Left renal pelvis (tissue), 4 donors: ENCODE data around the gene MEGF11. TPM values are rescaled to one million over a fixed set of nuclear protein-coding genes. Genes with fewer than 3 reads are reported as not detected.

ENCODE experiments used
- DNase-seq, 4 donors: peaks; one replicate each; pipeline ENCODE4 v3.0.0-alpha.2; 2013; ENCODE audit warnings: low read depth in 4 of 4, low spot score in 3 of 4
- polyA plus RNA-seq, 4 donors: library from polyadenylated mRNA; unstranded; fragments of 120-200 nt; gene quantifications; one replicate each; pipeline ENCODE4 v1.2.1, GENCODE V29; 2013; ENCODE audit not compliant: insufficient read length in 4 of 4

Gene MEGF11
- polyA plus RNA-seq, 4 donors = 0.44 to 3.1 (median 2.2) TPM

DNA sequence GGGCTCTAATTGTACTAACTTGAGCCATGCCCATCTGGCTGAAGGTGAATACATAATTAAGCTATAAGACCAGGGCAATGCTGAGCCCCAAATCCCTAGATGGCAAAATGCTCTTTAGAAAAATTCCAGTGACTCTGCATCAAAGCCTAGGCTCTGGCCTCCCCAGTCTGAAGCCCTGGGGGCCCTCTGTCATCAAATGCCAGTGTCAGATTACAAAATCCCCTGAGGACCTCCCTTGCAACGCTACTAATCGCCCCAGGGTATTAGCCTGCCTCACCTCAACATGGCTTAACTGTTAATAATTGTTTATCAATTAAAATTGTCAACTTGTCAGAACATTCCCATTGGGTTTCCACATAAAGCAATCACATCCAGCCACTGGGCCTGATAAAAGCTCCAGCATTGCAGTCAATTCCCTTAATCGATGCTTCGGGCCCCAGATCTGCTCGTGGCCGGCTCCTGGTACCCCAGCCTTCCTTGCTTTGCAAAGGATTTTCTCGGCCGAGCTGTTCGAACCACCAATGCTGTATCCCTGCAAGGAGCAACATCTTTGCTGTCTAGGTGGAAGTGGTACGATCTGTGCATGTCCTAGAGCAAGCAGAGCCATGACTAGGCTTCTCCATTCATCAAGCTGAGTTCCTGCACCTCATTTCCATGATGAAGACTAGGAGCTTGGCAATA is 151.7 kb downstream of the MEGF11 start:
- DNase-seq = no peak

DNA sequence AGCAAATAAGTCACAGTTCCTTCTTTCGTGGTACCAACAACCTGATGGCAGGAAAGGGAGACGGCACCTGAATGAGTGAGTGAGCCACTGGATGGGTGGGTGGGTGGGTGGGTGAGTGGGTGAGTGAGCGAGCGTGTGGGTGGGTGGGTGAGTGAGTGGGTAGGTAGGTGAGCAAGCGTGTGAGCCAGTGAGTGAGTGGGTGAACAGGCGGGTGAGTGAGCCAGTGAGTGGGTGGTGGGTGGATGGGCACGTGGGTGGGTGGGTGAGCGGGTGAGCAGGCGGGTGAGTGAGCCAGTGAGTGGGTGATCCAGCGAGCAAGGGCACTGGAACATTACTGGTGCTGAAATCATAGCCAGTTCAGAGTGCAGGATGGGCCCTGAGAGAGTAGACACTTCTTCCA is 152.8 kb downstream of the MEGF11 start:
- no peak for DNase-seq

GRCh38 chr15:66099950-66100671 is 153.4 kb downstream of the MEGF11 start:
- no peak for DNase-seq

GRCh38 chr15:66098022-66098363 is 155.6 kb downstream of the MEGF11 start:
- DNase-seq = no peak

GRCh38 chr15:66097151-66098021 is 156.2 kb downstream of the MEGF11 start:
- no peak for DNase-seq

- DNase-seq = no peak
These were observed 156.9 kb downstream of the MEGF11 start for GRCh38 chr15:66096688-66097058.

- DNase-seq = no peak
These were observed 157.5 kb downstream of the MEGF11 start for GRCh38 chr15:66095871-66096687.

- no peak for DNase-seq
These were observed 159.2 kb downstream of the MEGF11 start for GRCh38 chr15:66094331-66094730.

GRCh38 chr15:66092053-66093016 is 161.2 kb downstream of the MEGF11 start:
- no peak for DNase-seq

- no peak for DNase-seq
These were observed 164.0 kb downstream of the MEGF11 start for GRCh38 chr15:66089509-66089908.

GRCh38 chr15:66089049-66089448 is 164.5 kb downstream of the MEGF11 start:
- no peak for DNase-seq

GRCh38 chr15:66085128-66085527 is 168.4 kb downstream of the MEGF11 start:
- DNase-seq = no peak

- no peak for DNase-seq
These were observed 168.8 kb downstream of the MEGF11 start for GRCh38 chr15:66084704-66085103.

DNA sequence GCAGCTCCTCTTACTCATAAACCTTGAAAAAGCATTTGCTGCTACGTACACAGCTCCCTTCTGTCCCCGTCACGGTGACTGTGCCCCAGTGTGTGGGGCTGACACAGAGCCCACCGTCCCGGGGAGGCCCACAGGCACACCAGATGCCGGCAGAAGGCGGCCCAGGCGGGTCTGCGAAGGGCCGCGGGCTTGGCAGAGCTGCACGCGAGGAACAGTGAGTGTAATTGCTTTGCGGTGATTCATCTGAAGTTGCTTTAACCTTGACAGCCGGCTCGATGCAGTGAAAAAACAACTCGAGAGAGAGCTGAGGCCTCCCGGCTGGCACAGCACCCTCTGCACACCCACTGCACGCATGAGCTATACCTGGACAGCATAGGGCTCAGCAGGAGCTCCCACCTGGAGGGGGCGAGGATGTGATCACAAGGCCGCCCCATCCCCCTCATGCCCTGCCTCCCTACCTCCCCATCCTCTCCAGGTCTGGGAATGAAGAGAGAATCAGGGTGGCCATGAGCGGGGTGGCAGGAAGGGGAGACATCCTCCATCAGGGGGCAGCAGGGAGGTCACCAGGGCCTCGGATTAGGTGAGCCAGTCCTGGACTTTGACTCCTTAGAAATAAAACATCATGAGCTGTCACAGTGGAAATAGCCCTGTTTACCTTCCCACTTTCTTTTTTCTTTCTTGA is 172.7 kb downstream of the MEGF11 start:
- no peak for DNase-seq

GRCh38 chr15:66078929-66079275 is 174.6 kb downstream of the MEGF11 start:
- DNase-seq = no peak

DNA sequence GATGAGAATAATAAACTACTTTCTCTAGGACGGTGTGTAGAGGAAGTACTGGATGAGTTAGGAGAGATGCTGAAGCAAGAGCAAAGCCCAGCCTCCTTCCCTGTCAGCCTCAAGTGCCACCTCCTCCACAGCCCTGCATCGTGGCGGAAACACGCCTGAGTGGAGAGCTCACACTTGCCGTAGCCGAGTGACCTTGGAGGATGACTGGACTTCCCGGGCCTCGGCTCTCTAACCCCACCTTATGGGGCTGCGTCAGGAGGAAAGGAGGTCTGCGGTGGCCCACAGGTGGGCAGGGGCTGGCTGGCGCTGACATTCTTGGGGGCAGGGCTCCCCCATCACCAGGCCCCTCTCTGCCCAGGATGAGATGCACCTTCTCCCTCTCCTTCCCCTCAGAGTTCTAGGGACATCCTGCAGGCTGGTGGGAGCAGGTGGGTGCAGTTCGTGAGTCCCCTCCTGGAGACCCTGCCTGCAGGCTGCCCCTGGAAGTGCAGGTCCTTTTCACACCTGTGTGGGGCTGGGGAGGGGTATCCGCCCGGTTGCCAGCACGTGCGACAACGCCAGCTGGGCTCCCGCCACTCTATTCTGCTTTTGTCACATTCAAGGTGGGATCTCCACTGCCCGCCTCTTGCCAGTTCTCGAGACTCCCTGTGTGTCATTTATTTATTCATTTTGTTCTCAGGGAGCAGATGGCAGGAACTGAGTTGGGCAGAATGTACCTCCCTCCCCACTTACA is 175.2 kb downstream of the MEGF11 start:
- DNase-seq = no peak

DNA sequence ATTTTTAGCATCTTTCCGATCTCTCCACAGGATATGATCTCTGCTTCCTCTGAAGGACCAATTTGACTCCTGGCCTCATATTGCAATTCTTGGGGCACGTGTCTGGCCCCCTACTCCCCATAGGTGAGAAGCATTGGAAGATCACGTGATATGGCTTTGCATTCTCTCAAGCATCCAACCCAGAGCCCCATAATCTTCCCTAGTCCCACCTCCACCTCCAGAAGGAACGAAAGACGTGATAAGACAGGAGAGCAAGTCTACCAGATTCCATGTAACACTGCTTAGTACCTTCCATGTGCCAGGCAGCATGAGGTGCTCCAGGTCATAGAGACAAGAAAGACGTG is 176.3 kb downstream of the MEGF11 start:
- DNase-seq = no peak

GRCh38 chr15:66076591-66077319 is 176.8 kb downstream of the MEGF11 start:
- no peak for DNase-seq
